HCT116 (cell line): Measurements from ENCODE around the gene MINDY4. TPM values are rescaled to one million over a fixed set of nuclear protein-coding genes. Genes with fewer than 3 reads are reported as not detected.

Experiments
- ATAC-seq: fragments of 200-7000 bp; cut with Tn5 transposase; 2 replicates; pipeline ENCODE4 v1.9.1; 2020; ENCODE audit warnings: mild to moderate bottlenecking, moderate library complexity
- BruUV-seq: library from RNA; stranded (reverse); fragments of 400-500 nt; replicated peaks from 2 replicates; lab custom pipeline; 2021; lab: Mats Ljungman, UMichigan
- CTCF ChIA-PET: fragments of 300-600 bp; sonication (Branson Sonifier 250); formaldehyde crosslinking; loops from one replicate; lab custom pipeline; 2021; ENCODE audit warnings: antibody characterized with exemption; lab: Charles Lee
- POLR2A ChIA-PET: fragments of 300-600, 350-600 bp; sonication (Branson Sonifier 250); formaldehyde crosslinking; loops from one replicate; lab custom pipeline; 2021; ENCODE audit warnings: antibody characterized with exemption; lab: Charles Lee
- RAD21 ChIA-PET, 2 experiments: fragments of 300-600 bp; sonication (Branson Sonifier 250); formaldehyde crosslinking; loops; one replicate each; lab custom pipeline; 2023; ENCODE audit warnings: low total read pairs in 2 of 2; ENCODE audit not compliant: uncharacterized antibody in 2 of 2, unreplicated experiment in 2 of 2, low non-redundant PET in 1 of 2; lab: Charles Lee
- DNase-seq: peaks from one replicate; pipeline ENCODE4 v3.0.0-alpha.2; 2010; ENCODE audit warnings: low read depth, low spot score
- H2AFZ ChIP-seq: fragments of 200-600 bp; shearing (Covaris generic), sonication (generic); 2 replicates; pipeline ENCODE4 v1.6.1; 2017; ENCODE audit warnings: low read depth, mixed run types, mixed read lengths, antibody characterized with exemption, low read length; ENCODE audit not compliant: poor library complexity, severe bottlenecking
- H3K27ac ChIP-seq: 2 replicates; pipeline ENCODE4 v1.5.1; 2012; ENCODE audit warnings: low read depth, low read length
- H3K27me3 ChIP-seq: fragments of 200-600 bp; sonication (generic); 2 replicates; pipeline ENCODE4 v1.6.1; 2016; ENCODE audit warnings: mixed run types, low read length, mixed read lengths; ENCODE audit not compliant: insufficient read depth
- H3K36me3 ChIP-seq, 2 experiments: fragments of 200-500 bp in 1 of 2; fragments of 200-600 bp in 1 of 2; sonication (Bioruptor generic) in 1 of 2; sonication (generic) in 1 of 2; 2 replicates each; pipeline versions ENCODE4 v1.5.1 to v1.6.1; 2014 to 2016; ENCODE audit warnings: low read length in 2 of 2, inconsistent platforms in 1 of 2, mixed read lengths in 1 of 2, mixed run types in 1 of 2; ENCODE audit not compliant: insufficient read depth in 2 of 2, control insufficient read depth in 1 of 2
- H3K4me1 ChIP-seq, 2 experiments: fragments of 200-600 bp in 1 of 2; sonication (generic) in 1 of 2; 2 replicates each; pipeline versions ENCODE4 v1.5.1 to v1.6.1; 2012 to 2017; ENCODE audit warnings: low read length in 2 of 2, inconsistent platforms in 1 of 2, mild to moderate bottlenecking in 1 of 2, mixed read lengths in 1 of 2, mixed run types in 1 of 2, moderate library complexity in 1 of 2; ENCODE audit not compliant: insufficient read depth in 2 of 2, control insufficient read depth in 1 of 2
- H3K4me2 ChIP-seq: fragments of 200-600 bp; sonication (generic); 2 replicates; pipeline ENCODE4 v1.6.1; 2017; ENCODE audit warnings: mixed run types, low read length, mixed read lengths
- H3K4me3 ChIP-seq, 2 experiments: fragments of 200-600 bp in 1 of 2; sonication (generic) in 1 of 2; replicated peaks in 1 of 2; 2 replicates each; pipeline ENCODE4 v1.5.1; 2011 to 2016; ENCODE audit warnings: low read length in 2 of 2, control low read depth in 1 of 2, low read depth in 1 of 2, mild to moderate bottlenecking in 1 of 2, mixed read lengths in 1 of 2, mixed run types in 1 of 2
- H3K79me2 ChIP-seq: fragments of 200-600 bp; sonication (generic); 2 replicates; pipeline ENCODE4 v1.6.1; 2017; ENCODE audit warnings: mild to moderate bottlenecking, mixed run types, low read length, moderate library complexity, mixed read lengths; ENCODE audit not compliant: insufficient read depth
- H3K9ac ChIP-seq: fragments of 200-600 bp; sonication (generic); 2 replicates; pipeline ENCODE4 v1.6.1; 2016; ENCODE audit warnings: low read length, mixed read lengths
- H3K9me2 ChIP-seq: fragments of 200-600 bp; sonication (generic), shearing (Covaris generic); 2 replicates; pipeline ENCODE4 v1.6.1; 2017; ENCODE audit warnings: mixed run types, mild to moderate bottlenecking, moderate library complexity; ENCODE audit not compliant: insufficient read depth
- H3K9me3 ChIP-seq, 2 experiments: fragments of 200-500 bp in 1 of 2; fragments of 200-600 bp in 1 of 2; sonication (Bioruptor generic) in 1 of 2; sonication (generic) in 1 of 2; 2 replicates each; pipeline ENCODE4 v1.6.1; 2014 to 2017; ENCODE audit warnings: low read length in 2 of 2, mixed read lengths in 2 of 2, inconsistent platforms in 1 of 2, low read depth in 1 of 2, mild to moderate bottlenecking in 1 of 2, mixed run types in 1 of 2, moderate library complexity in 1 of 2; ENCODE audit not compliant: control insufficient read depth in 1 of 2, insufficient read depth in 1 of 2
- H4K20me1 ChIP-seq: fragments of 200-600 bp; sonication (generic), shearing (Covaris generic); 2 replicates; pipeline ENCODE4 v1.6.1; 2017; ENCODE audit warnings: mixed run types, mild to moderate bottlenecking, moderate library complexity; ENCODE audit not compliant: insufficient read depth
- CBX3 ChIP-seq: IDR thresholded peaks from 2 replicates; pipeline ENCODE4 v1.6.1; 2012; ENCODE audit warnings: low read depth
- EGR1 ChIP-seq: IDR thresholded peaks from 2 replicates; pipeline ENCODE4 v1.6.1; 2012; ENCODE audit warnings: low read depth
- EZH2 ChIP-seq: fragments of 200-600 bp; sonication (generic); IDR thresholded peaks from 2 replicates; pipeline ENCODE4 v1.6.1; 2017; ENCODE audit warnings: antibody characterized with exemption, mixed run types
- EZH2phosphoT487 ChIP-seq: fragments of 200-600 bp; IDR thresholded peaks from 2 replicates; pipeline ENCODE4 v1.6.1; 2018; ENCODE audit warnings: antibody characterized with exemption, borderline replicate concordance
- FOSL1 ChIP-seq: IDR thresholded peaks from 2 replicates; pipeline ENCODE4 v1.6.1; 2012; ENCODE audit warnings: low read depth
- JUND ChIP-seq: IDR thresholded peaks from 2 replicates; pipeline ENCODE4 v1.6.1; 2012
- POLR2A ChIP-seq: IDR thresholded peaks from 2 replicates; pipeline ENCODE4 v1.7.0; 2011; ENCODE audit warnings: borderline replicate concordance; ENCODE audit not compliant: insufficient read depth, insufficient read length; ENCODE audit errors: extremely low read depth
- POLR2AphosphoS5 ChIP-seq: IDR thresholded peaks from 2 replicates; pipeline ENCODE4 v1.6.1; 2011; ENCODE audit warnings: mild to moderate bottlenecking, low read depth, low read length, moderate library complexity
- RAD21 ChIP-seq: IDR thresholded peaks from 2 replicates; pipeline ENCODE4 v1.6.1; 2012; ENCODE audit warnings: low read depth, mild to moderate bottlenecking
- SIN3A ChIP-seq: IDR thresholded peaks from 2 replicates; pipeline ENCODE4 v1.6.1; 2012; ENCODE audit warnings: low read depth
- SRF ChIP-seq: IDR thresholded peaks from 2 replicates; pipeline ENCODE4 v1.6.1; 2012; ENCODE audit warnings: low read depth
- ZFX ChIP-seq: fragments of 450-650 bp; IDR thresholded peaks from 2 replicates; pipeline ENCODE4 v1.6.1; 2017
- intact Hi-C: fragments of 100-400 bp; cut with micrococcal nuclease; formaldehyde crosslinking; loops from 2 replicates; pipeline ENCODE4 v1.10.0; 2022
- total RNA-seq: library from RNA; stranded (reverse); gene quantifications from one replicate; pipeline ENCODE4 v1.2.1, GENCODE V29; 2021; ENCODE audit not compliant: unreplicated experiment
- TF ChIP-seq, protein P1 (sequence below): IDR thresholded peaks from 2 replicates; pipeline ENCODE4 v1.6.1; 2012
- TF ChIP-seq, protein P2 (sequence below): IDR thresholded peaks from 2 replicates; pipeline ENCODE4 v1.6.1; 2011; ENCODE audit warnings: mild to moderate bottlenecking, low read length, moderate library complexity; ENCODE audit not compliant: insufficient replicate concordance; ENCODE audit errors: extremely low read depth

MINDY4 gene
- total RNA-seq, 1 experiment from 2014 or later, result 6.1 TPM

DNA sequence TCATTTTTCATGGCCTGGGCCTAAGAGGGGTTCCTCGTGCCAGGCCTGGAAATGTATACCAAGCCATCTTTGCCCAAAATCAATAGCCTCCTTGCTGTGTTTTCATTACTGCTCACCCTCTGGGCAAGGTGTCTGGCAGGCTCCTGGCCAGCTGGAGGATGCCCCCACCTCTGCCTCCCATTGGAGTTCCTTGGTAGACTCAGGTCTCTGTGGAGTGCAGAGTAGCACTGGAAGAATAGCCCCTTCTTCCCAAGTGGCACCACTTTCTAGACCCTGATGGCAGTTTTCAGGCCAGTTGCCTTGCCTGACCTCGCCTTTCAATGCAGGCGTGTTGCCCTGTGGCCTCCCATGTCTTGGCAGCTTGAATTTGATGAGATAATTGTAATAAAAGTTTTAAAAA is 84.7 kb downstream of the MINDY4 start:
- ATAC-seq (no peak), DNase-seq (no peak)
- H3K9me3 ChIP-seq, result no peaks in the 10 kb centered on the region
- ChIA-PET CTCF (no interaction called here), RAD21 (no interaction called here), POLR2A (no interaction called here)
- H2AFZ ChIP-seq, result no peak overlapping the region
- BruUV-seq, result no TSS peak
- H3K4me1 ChIP-seq, result no peaks in the 10 kb centered on the region
- H3K27me3 ChIP-seq, result no peaks in the 10 kb centered on the region
- no peak overlapping the region for H3K9ac ChIP-seq
- H3K9me2 ChIP-seq, result no peaks in the 10 kb centered on the region
- H3K27ac ChIP-seq, result no peak overlapping the region
- no peaks in the 10 kb centered on the region for H4K20me1 ChIP-seq
- H3K4me2 ChIP-seq, result no peak overlapping the region
- no peaks in the 10 kb centered on the region for H3K79me2 ChIP-seq
- no peak overlapping the region for H3K4me3 ChIP-seq
- TF ChIP-seq ZFX (no peak), EZH2 (no peak), EGR1 (no peak), CBX3 (no peak), SRF (no peak), FOSL1 (no peak), EZH2phosphoT487 (no peak), SIN3A (no peak), RAD21 (no peak), POLR2A (no peak), POLR2AphosphoS5 (no peak), JUND (no peak)
- TF ChIP-seq, protein P1, sequence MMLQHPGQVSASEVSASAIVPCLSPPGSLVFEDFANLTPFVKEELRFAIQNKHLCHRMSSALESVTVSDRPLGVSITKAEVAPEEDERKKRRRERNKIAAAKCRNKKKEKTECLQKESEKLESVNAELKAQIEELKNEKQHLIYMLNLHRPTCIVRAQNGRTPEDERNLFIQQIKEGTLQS, result no peak
- TF ChIP-seq, protein P2, sequence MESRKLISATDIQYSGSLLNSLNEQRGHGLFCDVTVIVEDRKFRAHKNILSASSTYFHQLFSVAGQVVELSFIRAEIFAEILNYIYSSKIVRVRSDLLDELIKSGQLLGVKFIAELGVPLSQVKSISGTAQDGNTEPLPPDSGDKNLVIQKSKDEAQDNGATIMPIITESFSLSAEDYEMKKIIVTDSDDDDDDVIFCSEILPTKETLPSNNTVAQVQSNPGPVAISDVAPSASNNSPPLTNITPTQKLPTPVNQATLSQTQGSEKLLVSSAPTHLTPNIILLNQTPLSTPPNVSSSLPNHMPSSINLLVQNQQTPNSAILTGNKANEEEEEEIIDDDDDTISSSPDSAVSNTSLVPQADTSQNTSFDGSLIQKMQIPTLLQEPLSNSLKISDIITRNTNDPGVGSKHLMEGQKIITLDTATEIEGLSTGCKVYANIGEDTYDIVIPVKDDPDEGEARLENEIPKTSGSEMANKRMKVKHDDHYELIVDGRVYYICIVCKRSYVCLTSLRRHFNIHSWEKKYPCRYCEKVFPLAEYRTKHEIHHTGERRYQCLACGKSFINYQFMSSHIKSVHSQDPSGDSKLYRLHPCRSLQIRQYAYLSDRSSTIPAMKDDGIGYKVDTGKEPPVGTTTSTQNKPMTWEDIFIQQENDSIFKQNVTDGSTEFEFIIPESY, result no peak
- intact Hi-C loops, result no loop called here
- no peaks in the 10 kb centered on the region; a peak in 1 of 4 replicates for H3K36me3 ChIP-seq
